ENCODE data around the gene EHD3. TPM values are rescaled to one million over a fixed set of nuclear protein-coding genes. Genes with fewer than 3 reads are reported as not detected.

The EHD3 gene
- total and polyA plus RNA-seq, 2 of the 4 experiments (the other 2 are of a cell fraction), result 29.1 to 39.8 TPM

GRCh38 chr2:31238126-31238905 is 4.4 kb downstream of the EHD3 start:
- ATAC-seq (ENCODE audit: low read depth) (no peak), DNase-seq (no peak)
- peak overlapping the region; percentile 38 for H2AK9ac ChIP-seq (replicated peaks; ENCODE audit: low read depth, low read length, poor library complexity)
- no peak overlapping the region for H3K9ac ChIP-seq (ENCODE audit: low read depth, low read length)
- WGBS, 2 experiments (ENCODE audit: extremely low coverage in 2 of 2, insufficient read length in 1 of 2), result 100% methylated on average over 1 of the region's 10 CpGs; no CpG with 5 or more reads in 1 of the 2 experiments
- ChIA-PET CTCF (no interaction called here), POLR2A (ENCODE audit: unreplicated experiment) (interaction anchor here (0.7 kb wide), 1 partner anchor 86 kb away, joined by 3 read pairs; no protein-coding TSS in a partner anchor)
- H4K5ac ChIP-seq (ENCODE audit: low read depth, low read length), result no peak overlapping the region
- no peak overlapping the region for H3K14ac ChIP-seq (replicated peaks; ENCODE audit: low read depth, low read length)
- H3K27ac ChIP-seq (ENCODE audit: insufficient read depth, low read length), result no peak overlapping the region
- H3K4me1 ChIP-seq (ENCODE audit: control insufficient read depth, insufficient read depth, low read length), result peaks cover 8% of the 10 kb centered on the region; the same call in 1 of the 2 replicates
- H3K4ac ChIP-seq (ENCODE audit: low read depth, low read length), result no peak overlapping the region
- H2BK15ac ChIP-seq (ENCODE audit: low read depth, low read length), result no peak overlapping the region
- no peak overlapping the region for H2BK5ac ChIP-seq (ENCODE audit: low read depth, low read length, poor library complexity, severe bottlenecking)
- H3K9me1 ChIP-seq (ENCODE audit: insufficient read depth, low read length), result peaks cover 19% of the 10 kb centered on the region; the same call in 1 of the 2 replicates
- in situ Hi-C loops (cut with MboI; ENCODE audit: low sequenced_read_pairs) (no loop called here), intact Hi-C loops (cut with micrococcal nuclease) (no loop called here), dilution Hi-C loops (cut with HindIII; ENCODE audit: low sequenced_read_pairs, unreplicated experiment) (no loop called here)
- H4K8ac ChIP-seq (ENCODE audit: low read depth in 2 of 2, low read length in 2 of 2), result no peak overlapping the region
- TF ChIP-seq BHLHE40 (IDR thresholded peaks at IDR 0.05; ENCODE audit: low read depth, low read length), result no peak
- TF ChIP-seq MAZ (IDR thresholded peaks at IDR 0.05; ENCODE audit: borderline replicate concordance, low read depth, low read length), result no peak
- no peak for TF ChIP-seq POLR2A (IDR thresholded peaks at IDR 0.05; ENCODE audit: low read depth, low read length)
- H3K23ac ChIP-seq (ENCODE audit: low read depth, low read length), result no peak overlapping the region
- no peaks in the 10 kb centered on the region for H3K27me3 ChIP-seq (ENCODE audit: control insufficient read depth, insufficient read depth, low read length)
- H3K56ac ChIP-seq (ENCODE audit: extremely low read depth, insufficient read depth, low read length), result no peak overlapping the region
- H4K91ac ChIP-seq (ENCODE audit: insufficient read depth, low read depth, low read length), result no peak overlapping the region
- no peaks in the 10 kb centered on the region for H3K36me3 ChIP-seq (ENCODE audit: control insufficient read depth, insufficient read depth, low read length)
- H2BK20ac ChIP-seq (ENCODE audit: low read depth, low read length), result no peak overlapping the region
- no TSS peak for BruUV-seq (replicated peaks)
- H3K4me2 ChIP-seq (ENCODE audit: low read depth, low read length), result no peak overlapping the region
- no peaks in the 10 kb centered on the region for H3K9me3 ChIP-seq (ENCODE audit: control insufficient read depth, insufficient read depth, low read length)
- no peak overlapping the region for H3K18ac ChIP-seq (ENCODE audit: low read depth, low read length)
- no peak overlapping the region; the same call in 1 of the 2 replicates for H2AK5ac ChIP-seq (ENCODE audit: low read depth, low read length)
- H3K79me1 ChIP-seq (ENCODE audit: low read depth in 1 of 2, low read length in 2 of 2), result peaks cover 12 to 48% of the 10 kb centered on the region in 2 experiments
- no peak overlapping the region for H2AFZ ChIP-seq (replicated peaks; ENCODE audit: low read length, poor library complexity)
- H2BK120ac ChIP-seq (ENCODE audit: low read depth, low read length), result no peak overlapping the region
- no peak overlapping the region for H3K4me3 ChIP-seq (ENCODE audit: insufficient read depth, low read depth, low read length)
- H4K20me1 ChIP-seq (ENCODE audit: insufficient read depth, low read length), result peaks cover 19% of the 10 kb centered on the region
